ENCODE data around the gene ANKRD37. TPM values are rescaled to one million over a fixed set of nuclear protein-coding genes. Genes with fewer than 3 reads are reported as not detected.
A peak's percentile ranks its signal among the peaks of the same experiment; 100 is the strongest.

Gene ANKRD37
- total RNA-seq, 1 donor from 2014 or later: 4.2 TPM

DNA sequence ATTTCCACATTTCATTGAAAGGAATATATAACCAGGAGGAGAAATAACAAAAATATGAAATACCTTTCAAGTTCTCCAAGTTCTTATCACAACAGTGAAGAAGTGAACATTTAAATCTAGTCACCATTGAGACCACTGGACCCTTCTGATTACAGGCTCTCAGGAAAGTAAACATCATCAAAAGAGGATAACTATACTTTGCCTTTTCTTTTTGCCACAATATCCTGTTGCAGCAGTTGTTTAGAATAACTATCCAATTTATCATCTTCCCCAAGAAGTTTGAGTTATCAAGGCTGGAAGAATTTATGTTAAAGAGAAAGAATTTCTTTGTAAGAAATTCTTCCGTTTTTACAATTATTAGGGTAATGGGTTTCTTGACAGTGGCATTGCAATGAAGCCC, 4.5 kb upstream of the ANKRD37 start:
- H3K36me3 Mint-ChIP-seq (ENCODE audit: unreplicated experiment): no peaks in the 10 kb centered on the region
- peaks cover 16% of the 10 kb centered on the region for H3K4me1 Mint-ChIP-seq (ENCODE audit: unreplicated experiment)
- H3K9me3 Mint-ChIP-seq (ENCODE audit: unreplicated experiment): peaks cover 3% of the 10 kb centered on the region
- no peak for DNase-seq (ENCODE audit: extremely low spot score, unreplicated experiment)
- H3K27ac Mint-ChIP-seq (ENCODE audit: unreplicated experiment): no peak overlapping the region
- no peak overlapping the region for H3K4me3 Mint-ChIP-seq (ENCODE audit: unreplicated experiment)
- H3K27me3 Mint-ChIP-seq (ENCODE audit: unreplicated experiment): no peaks in the 10 kb centered on the region
- TF ChIP-seq CTCF (IDR thresholded peaks at IDR 0.05): no peak

DNA sequence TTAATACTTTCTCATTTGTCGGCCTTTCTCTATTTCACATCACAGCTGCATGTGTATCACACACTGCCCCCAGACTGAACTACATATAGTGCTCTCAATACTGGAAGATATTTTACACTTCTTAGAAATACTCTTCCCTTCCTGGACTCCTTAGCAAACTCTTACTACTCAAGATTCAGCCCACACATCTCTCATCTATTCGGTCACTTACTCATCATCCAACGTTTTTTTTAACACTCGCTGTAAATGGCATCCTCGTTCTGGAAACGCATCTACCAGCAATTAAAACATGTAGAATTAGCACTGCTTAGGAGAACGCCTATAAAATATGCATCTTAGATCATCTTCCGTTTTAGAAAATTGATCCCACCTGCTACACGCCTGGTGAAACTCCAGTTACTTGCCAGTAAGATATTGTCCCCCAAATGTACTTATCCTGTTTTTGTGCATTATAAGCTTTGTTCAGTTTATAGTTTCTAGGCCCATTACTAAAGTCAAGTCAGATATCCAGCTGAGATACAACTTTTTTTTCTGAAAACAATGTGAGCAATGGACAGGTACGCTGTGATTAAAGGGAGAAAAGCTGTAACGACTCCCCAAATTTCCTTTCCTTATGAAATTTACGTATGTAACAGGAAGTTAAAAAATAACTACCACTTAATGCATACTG, 1.9 kb upstream of the ANKRD37 start:
- no peak for TF ChIP-seq CTCF (IDR thresholded peaks at IDR 0.05)
- no peak for DNase-seq (ENCODE audit: extremely low spot score, unreplicated experiment)
- peaks cover 5% of the 10 kb centered on the region for H3K36me3 Mint-ChIP-seq (ENCODE audit: unreplicated experiment)

DNA sequence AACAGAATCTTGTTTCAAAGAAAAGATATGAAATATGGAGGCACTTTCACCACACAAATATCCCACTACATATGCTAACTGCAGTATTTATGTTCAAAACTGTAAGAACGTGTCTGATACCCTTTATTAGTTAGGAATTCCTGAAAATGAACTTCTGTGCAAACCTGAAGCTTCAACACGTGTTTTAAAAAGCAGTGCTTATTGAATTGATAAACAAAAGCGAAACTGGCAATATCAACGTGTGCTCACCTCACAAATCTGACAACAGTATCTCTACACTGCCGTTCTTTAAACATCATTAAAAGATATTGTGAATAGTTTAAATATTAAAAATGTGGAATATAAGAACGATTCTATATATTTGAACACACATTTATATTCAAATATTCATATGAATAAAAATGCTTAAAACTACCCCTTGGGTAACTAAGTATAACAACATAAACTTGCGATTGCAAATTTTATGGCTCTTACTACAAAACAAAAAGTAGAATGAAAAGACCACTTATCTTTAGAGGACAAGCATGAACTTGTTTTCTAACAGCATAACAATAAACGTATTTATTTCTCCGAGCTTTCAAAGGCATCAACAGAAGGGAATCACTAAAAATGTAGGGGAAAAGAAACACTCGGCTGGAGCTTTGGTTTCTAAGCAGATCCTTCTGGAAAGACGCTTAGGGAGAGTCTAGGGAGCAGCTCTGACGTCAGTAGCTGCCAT, 1.2 kb upstream of the ANKRD37 start, which contains the start of gene LRP2BP:
LRP2BP (minus strand) TSS at position 687 of the 718 bp plus-strand sequence. CDS start 17,738 bp downstream, outside the sequence.
- peaks cover 23% of the 10 kb centered on the region for H3K4me1 Mint-ChIP-seq (ENCODE audit: unreplicated experiment)
- H3K36me3 Mint-ChIP-seq (ENCODE audit: unreplicated experiment): peaks cover 11% of the 10 kb centered on the region
- DNase-seq (ENCODE audit: extremely low spot score, unreplicated experiment): no peak

More for the DNA sequence above, 1.9 kb upstream of the ANKRD37 start:
- Mint-ChIP-seq H3K27me3 (ENCODE audit: unreplicated experiment) (no peaks in the 10 kb centered on the region), H3K4me1 (ENCODE audit: unreplicated experiment) (peaks cover 23% of the 10 kb centered on the region), H3K4me3 (ENCODE audit: unreplicated experiment) (peak overlapping the region; percentile 82), H3K9me3 (ENCODE audit: unreplicated experiment) (peaks cover 3% of the 10 kb centered on the region), H3K27ac (ENCODE audit: unreplicated experiment) (no peak overlapping the region)

GRCh38 chr4:185395956-185396723, 501 bp upstream of the ANKRD37 start:
- Mint-ChIP-seq H3K9me3 (ENCODE audit: unreplicated experiment) (peaks cover 3% of the 10 kb centered on the region), H3K27me3 (ENCODE audit: unreplicated experiment) (no peaks in the 10 kb centered on the region), H3K36me3 (ENCODE audit: unreplicated experiment) (peaks cover 16% of the 10 kb centered on the region), H3K4me1 (ENCODE audit: unreplicated experiment) (peaks cover 23% of the 10 kb centered on the region), H3K4me3 (ENCODE audit: unreplicated experiment) (peak overlapping the region; percentile 83), H3K27ac (ENCODE audit: unreplicated experiment) (peak overlapping the region; percentile 94)
- TF ChIP-seq CTCF (IDR thresholded peaks at IDR 0.05): no peak
- peak; percentile 99 for DNase-seq (ENCODE audit: extremely low spot score, unreplicated experiment)

More for the DNA sequence above, 1.2 kb upstream of the ANKRD37 start, which contains the start of gene LRP2BP:
- H3K9me3 Mint-ChIP-seq (ENCODE audit: unreplicated experiment): peaks cover 3% of the 10 kb centered on the region
- peak within 1 kb of the TSS; percentile 83 for H3K4me3 Mint-ChIP-seq (ENCODE audit: unreplicated experiment)
- no peaks in the 10 kb centered on the region for H3K27me3 Mint-ChIP-seq (ENCODE audit: unreplicated experiment)
- TF ChIP-seq CTCF (IDR thresholded peaks at IDR 0.05): no peak
- H3K27ac Mint-ChIP-seq (ENCODE audit: unreplicated experiment): peak within 1 kb of the TSS; percentile 94
